MCF 10A (cell line): ENCODE measurements around the gene LSP1. TPM values are rescaled to one million over a fixed set of nuclear protein-coding genes. Genes with fewer than 3 reads are reported as not detected.

Experiments used
- BruUV-seq: library from RNA; stranded (reverse); fragments of 400-500 nt; replicated peaks from 2 replicates; lab custom pipeline; 2021; lab: Mats Ljungman, UMichigan
- CTCF ChIA-PET: fragments of 300-600 bp; sonication (Branson Sonifier 250); formaldehyde crosslinking; extraction: SDS; loops from one replicate; lab custom pipeline; 2021; ENCODE audit warnings: antibody characterized with exemption, inconsistent platforms; lab: Yijun Ruan, JAX
- POLR2A ChIA-PET: fragments of 300-600, 350-650 bp; sonication (Branson Sonifier 250); formaldehyde crosslinking; extraction: SDS; loops from one replicate; lab custom pipeline; 2020; ENCODE audit warnings: antibody characterized with exemption, inconsistent platforms; lab: Yijun Ruan, JAX
- DNase-seq: peaks from one replicate; pipeline ENCODE4 v3.0.0-alpha.2; 2018; ENCODE audit not compliant: unreplicated experiment
- H3K27ac Mint-ChIP-seq: one replicate; pipeline ENCODE4 v1.8.0; 2022; ENCODE audit warnings: mild to moderate bottlenecking, low read depth, mixed read lengths; ENCODE audit not compliant: unreplicated experiment
- H3K27me3 Mint-ChIP-seq: one replicate; pipeline ENCODE4 v1.8.0; 2022; ENCODE audit warnings: mixed read lengths; ENCODE audit not compliant: insufficient read depth, unreplicated experiment
- H3K36me3 Mint-ChIP-seq: one replicate; pipeline ENCODE4 v1.8.0; 2022; ENCODE audit warnings: mild to moderate bottlenecking, moderate library complexity, mixed read lengths; ENCODE audit not compliant: insufficient read depth, unreplicated experiment
- H3K4me1 Mint-ChIP-seq: one replicate; pipeline ENCODE4 v1.8.0; 2022; ENCODE audit warnings: mixed read lengths; ENCODE audit not compliant: insufficient read depth, unreplicated experiment
- H3K4me3 Mint-ChIP-seq: one replicate; pipeline ENCODE4 v1.8.0; 2022; ENCODE audit warnings: mild to moderate bottlenecking, moderate library complexity, mixed read lengths; ENCODE audit not compliant: unreplicated experiment
- H3K9me3 Mint-ChIP-seq: one replicate; pipeline ENCODE4 v1.8.0; 2022; ENCODE audit warnings: mixed read lengths; ENCODE audit not compliant: unreplicated experiment
- CTCF ChIP-seq: fragments of 200-600 bp; IDR thresholded peaks from one replicate; pipeline ENCODE4 v1.8.0; 2022; ENCODE audit warnings: antibody characterized with exemption, mild to moderate bottlenecking; ENCODE audit not compliant: unreplicated experiment
- intact Hi-C: fragments of 100-400 bp; cut with micrococcal nuclease; formaldehyde crosslinking; loops from 2 replicates; pipeline ENCODE4 v1.14.1; 2022
- total RNA-seq: library from RNA; stranded (reverse); gene quantifications from 2 replicates; pipeline ENCODE4 v1.2.3, GENCODE V29; 2022

LSP1 gene
- total RNA-seq, 1 experiment from 2014 or later = 3.7 TPM

- no TSS peak for BruUV-seq
- no peak overlapping the region for H3K27ac Mint-ChIP-seq
- no peak overlapping the region for H3K4me3 Mint-ChIP-seq
- DNase-seq = no peak
- CTCF ChIA-PET = interaction anchor here (0.6 to 1.3 kb wide), 9 partner anchors 7 to 702 kb away, joined by 3 to 6 read pairs (median 4); no protein-coding TSS in a partner anchor
- peaks cover 58% of the 10 kb centered on the region for H3K27me3 Mint-ChIP-seq
- H3K36me3 Mint-ChIP-seq = no peaks in the 10 kb centered on the region
- TF ChIP-seq CTCF = no peak
- intact Hi-C loops = no loop called here
- H3K9me3 Mint-ChIP-seq = no peaks in the 10 kb centered on the region
- peaks cover 6% of the 10 kb centered on the region for H3K4me1 Mint-ChIP-seq
- POLR2A ChIA-PET = interaction anchor here (0.6 to 0.7 kb wide), 2 partner anchors 37 to 417 kb away, joined by 3 read pairs; no protein-coding TSS in a partner anchor
Measured at GRCh38 chr11:1906611-1907423, 53.9 kb downstream of the LSP1 start.

- ChIA-PET POLR2A (no interaction called here), CTCF (interaction anchor here (0.8 to 1.2 kb wide), 2 partner anchors 216 to 243 kb away, joined by 3 read pairs; no protein-coding TSS in a partner anchor)
- intact Hi-C loops = no loop called here
- Mint-ChIP-seq H3K4me3 (no peak overlapping the region), H3K4me1 (peaks cover 6% of the 10 kb centered on the region), H3K27me3 (peaks cover 71% of the 10 kb centered on the region), H3K27ac (no peak overlapping the region), H3K36me3 (no peaks in the 10 kb centered on the region), H3K9me3 (no peaks in the 10 kb centered on the region)
- no peak for TF ChIP-seq CTCF
- no TSS peak for BruUV-seq
- no peak for DNase-seq
Measured at GRCh38 chr11:1908618-1909017, 55.7 kb downstream of the LSP1 start.

- CTCF ChIA-PET = interaction anchor here (1.2 kb wide), 1 partner anchor 242 kb away, joined by 3 read pairs; no protein-coding TSS in a partner anchor
Measured at GRCh38 chr11:1909524-1909923, 56.6 kb downstream of the LSP1 start.

More at GRCh38 chr11:1909524-1909923, 56.6 kb downstream of the LSP1 start:
- no peak overlapping the region for H3K4me3 Mint-ChIP-seq
- H3K27ac Mint-ChIP-seq = no peak overlapping the region
- H3K4me1 Mint-ChIP-seq = peaks cover 6% of the 10 kb centered on the region
- H3K27me3 Mint-ChIP-seq = peaks cover 81% of the 10 kb centered on the region
- no TSS peak for BruUV-seq
- intact Hi-C loops = no loop called here
- DNase-seq = no peak
- peaks cover 7% of the 10 kb centered on the region for H3K9me3 Mint-ChIP-seq
- POLR2A ChIA-PET = no interaction called here
- TF ChIP-seq CTCF = no peak
- H3K36me3 Mint-ChIP-seq = no peaks in the 10 kb centered on the region
